Right atrium auricular region (tissue), 2 donors: Measurements from ENCODE around the gene RGS6. TPM values are rescaled to one million over a fixed set of nuclear protein-coding genes. Genes with fewer than 3 reads are reported as not detected.

Experiments used
- DNase-seq: peaks from one replicate; pipeline ENCODE4 v3.0.0-alpha.2; 2019; ENCODE audit warnings: low spot score
- H3K27ac ChIP-seq, 2 donors: fragments of 200-600 bp; sonication (generic); 1 replicate in 1 of 2; 2 replicates in 1 of 2; pipeline ENCODE4 v1.5.1; 2016 to 2019
- H3K27me3 ChIP-seq, 2 donors: fragments of 200-600 bp; sonication (generic); one replicate each; pipeline versions ENCODE4 v1.5.1 to v1.6.0; 2017 to 2019
- H3K36me3 ChIP-seq: fragments of 200-600 bp; sonication (generic); one replicate; pipeline ENCODE4 v1.5.1; 2016
- H3K4me1 ChIP-seq, 2 donors: fragments of 200-600 bp; sonication (generic); one replicate each; pipeline versions ENCODE4 v1.5.1 to v1.6.0; 2017 to 2019
- H3K4me3 ChIP-seq, 2 donors: fragments of 200-600 bp; sonication (generic); 1 replicate in 1 of 2; 2 replicates in 1 of 2; pipeline ENCODE4 v1.5.1; 2017 to 2019; ENCODE audit warnings: mild to moderate bottlenecking in 1 of 2, moderate library complexity in 1 of 2
- H3K9me3 ChIP-seq, 2 donors: fragments of 200-600 bp; sonication (generic); one replicate each; pipeline ENCODE4 v1.5.1; 2019
- CTCF ChIP-seq, 2 donors: fragments of 200-600 bp; sonication (generic); IDR thresholded peaks; one replicate each; pipeline ENCODE4 v1.5.1; 2019; ENCODE audit warnings: antibody characterized with exemption in 2 of 2
- total RNA-seq, 2 donors: library from RNA; depleted of rRNA; stranded (reverse); fragments of >200 nt; gene quantifications; one replicate each; pipeline ENCODE4 v1.1.0, GENCODE V29; 2016

RGS6 gene
- total RNA-seq, 2 donors from 2014 or later: 12.1 to 13.1 TPM

- H3K27ac ChIP-seq: no peak overlapping the region
- H3K9me3 ChIP-seq: no peaks in the 10 kb centered on the region
- no peaks in the 10 kb centered on the region for H3K4me1 ChIP-seq
- DNase-seq: no peak
- TF ChIP-seq CTCF (IDR thresholded peaks at IDR 0.05): no peak
- H3K36me3 ChIP-seq: no peaks in the 10 kb centered on the region
- H3K4me3 ChIP-seq: no peak overlapping the region
- H3K27me3 ChIP-seq: no peaks in the 10 kb centered on the region
Observed at GRCh38 chr14:72075649-72076334, 143.6 kb downstream of the RGS6 start.

GRCh38 chr14:72081137-72081536 lies 148.9 kb downstream of the RGS6 start:
- DNase-seq: no peak
- H3K27me3 ChIP-seq: no peaks in the 10 kb centered on the region
- H3K9me3 ChIP-seq: no peaks in the 10 kb centered on the region
- no peaks in the 10 kb centered on the region for H3K4me1 ChIP-seq
- H3K4me3 ChIP-seq: no peak overlapping the region
- H3K36me3 ChIP-seq: no peaks in the 10 kb centered on the region
- no peak for TF ChIP-seq CTCF (IDR thresholded peaks at IDR 0.05)
- no peak overlapping the region for H3K27ac ChIP-seq

DNA sequence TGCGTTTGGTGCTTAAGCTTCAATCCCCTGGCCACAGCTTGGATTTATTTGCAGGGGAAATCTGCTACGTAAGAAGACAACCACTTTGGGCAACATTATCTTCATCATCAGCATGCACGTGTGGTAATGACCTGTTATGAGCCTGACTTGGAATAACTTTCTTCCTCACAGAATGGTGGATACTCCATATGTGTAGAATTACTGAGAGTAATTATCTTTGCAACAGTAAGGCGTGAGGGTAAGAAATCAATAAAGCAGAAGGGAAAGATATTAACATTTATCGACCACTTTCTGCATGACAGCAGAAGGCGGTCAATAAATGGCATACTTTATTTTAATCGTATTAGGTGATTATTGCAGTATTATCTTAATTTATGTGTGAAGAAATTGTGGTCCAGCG lies 152.7 kb downstream of the RGS6 start:
- H3K4me3 ChIP-seq: no peak overlapping the region
- H3K27ac ChIP-seq: no peak overlapping the region
- TF ChIP-seq CTCF (IDR thresholded peaks at IDR 0.05): no peak
- H3K36me3 ChIP-seq: no peaks in the 10 kb centered on the region
- no peaks in the 10 kb centered on the region for H3K27me3 ChIP-seq
- no peaks in the 10 kb centered on the region for H3K9me3 ChIP-seq
- no peaks in the 10 kb centered on the region for H3K4me1 ChIP-seq
- DNase-seq: no peak

GRCh38 chr14:72089625-72090024 lies 157.4 kb downstream of the RGS6 start:
- no peak for DNase-seq
- Histone ChIP-seq H3K27ac (no peak overlapping the region), H3K4me3 (no peak overlapping the region), H3K9me3 (no peaks in the 10 kb centered on the region), H3K27me3 (no peaks in the 10 kb centered on the region), H3K4me1 (peaks cover 0 to 5% of the 10 kb centered on the region in 2 donors), H3K36me3 (no peaks in the 10 kb centered on the region)
- no peak for TF ChIP-seq CTCF (IDR thresholded peaks at IDR 0.05)

DNA sequence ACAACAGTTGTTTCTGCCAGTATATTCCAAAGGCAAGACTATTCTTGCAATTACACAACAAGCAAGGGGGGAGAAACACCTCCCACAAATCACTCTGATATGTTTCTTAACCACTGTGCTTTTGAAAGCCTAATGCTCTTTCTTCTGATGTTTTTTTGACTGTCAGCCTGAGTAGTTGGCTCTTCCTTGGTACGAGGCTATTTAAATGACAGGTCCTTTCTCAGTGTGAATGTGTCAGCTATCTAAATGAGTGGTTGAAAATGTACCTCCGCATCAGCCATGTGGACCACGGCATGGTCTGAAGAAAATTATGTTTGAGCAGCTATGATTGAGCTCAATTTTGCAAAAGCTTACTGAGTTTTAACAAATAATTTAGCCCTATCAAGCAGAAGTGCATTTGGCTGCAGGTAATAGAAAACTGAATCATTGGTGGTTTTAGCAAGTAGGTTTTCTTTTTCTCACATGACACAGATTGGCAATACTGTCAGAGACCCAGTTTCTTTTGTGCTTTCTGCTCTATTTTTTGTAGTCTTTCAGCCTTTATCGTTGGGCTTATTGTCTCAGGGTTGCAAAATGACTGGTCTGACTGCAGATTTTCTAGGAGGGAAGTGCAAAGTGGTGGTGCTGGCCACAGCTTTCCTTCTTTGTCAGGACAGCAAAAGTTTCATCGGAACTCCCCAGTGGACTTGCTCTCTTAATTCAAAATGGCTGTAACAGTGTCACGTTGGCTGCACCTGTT lies 162.8 kb downstream of the RGS6 start:
- Histone ChIP-seq H3K4me1 (peaks cover 0 to 27% of the 10 kb centered on the region in 2 donors), H3K27ac (no peak overlapping the region), H3K27me3 (no peaks in the 10 kb centered on the region), H3K36me3 (no peaks in the 10 kb centered on the region), H3K9me3 (no peaks in the 10 kb centered on the region), H3K4me3 (no peak overlapping the region)
- DNase-seq: no peak
- no peak for TF ChIP-seq CTCF (IDR thresholded peaks at IDR 0.05)
